Left ventricle myocardium inferior (tissue), 1 donor: ENCODE data around the gene VPS41. TPM values are rescaled to one million over a fixed set of nuclear protein-coding genes. Genes with fewer than 3 reads are reported as not detected.

ENCODE experiments used
- DNase-seq: peaks from one replicate; pipeline ENCODE4 v3.0.0-alpha.2; 2020
- H3K27ac ChIP-seq: fragments of 200-600 bp; replicated peaks from 2 replicates; pipeline ENCODE4 v1.8.0; 2021
- H3K27me3 ChIP-seq: fragments of 200-600 bp; 2 replicates; pipeline ENCODE4 v1.8.0; 2021; ENCODE audit warnings: low read depth
- H3K36me3 ChIP-seq: fragments of 200-600 bp; 2 replicates; pipeline ENCODE4 v1.8.0; 2021
- H3K4me1 ChIP-seq: fragments of 200-600 bp; 2 replicates; pipeline ENCODE4 v1.8.0; 2021
- H3K4me3 ChIP-seq: fragments of 200-600 bp; 2 replicates; pipeline ENCODE4 v1.8.0; 2021; ENCODE audit warnings: mild to moderate bottlenecking, moderate library complexity
- H3K9me3 ChIP-seq: fragments of 200-600 bp; replicated peaks from 2 replicates; pipeline ENCODE4 v1.8.0; 2021
- intact Hi-C: fragments of 100-400 bp; cut with micrococcal nuclease; formaldehyde crosslinking; loops from one replicate; pipeline ENCODE4 v1.11.0; 2022
- total RNA-seq: library from RNA; stranded (reverse); fragmentation: NEBNext Ultra II Directional; extraction: Animal tissue kit (Norgen Biotek cat#: 25700); gene quantifications from one replicate; pipeline ENCODE4 v1.2.1, GENCODE V29; 2021
- TF ChIP-seq, protein P1 (sequence below): fragments of 200-600 bp; IDR thresholded peaks from 2 replicates; pipeline ENCODE4 v1.8.0; 2021; ENCODE audit warnings: antibody characterized with exemption, mild to moderate bottlenecking, borderline replicate concordance
- donor health status: DM: no; HTN: yes; CAD: no; lungs with severe emphysema.

VPS41 gene
- total RNA-seq, 1 donor from 2014 or later, result 43.7 TPM

GRCh38 chr7:38817526-38817925, 91.5 kb downstream of the VPS41 start:
- intact Hi-C loops, result no loop called here
- H3K4me1 ChIP-seq, result no peaks in the 10 kb centered on the region
- TF ChIP-seq, protein P1, sequence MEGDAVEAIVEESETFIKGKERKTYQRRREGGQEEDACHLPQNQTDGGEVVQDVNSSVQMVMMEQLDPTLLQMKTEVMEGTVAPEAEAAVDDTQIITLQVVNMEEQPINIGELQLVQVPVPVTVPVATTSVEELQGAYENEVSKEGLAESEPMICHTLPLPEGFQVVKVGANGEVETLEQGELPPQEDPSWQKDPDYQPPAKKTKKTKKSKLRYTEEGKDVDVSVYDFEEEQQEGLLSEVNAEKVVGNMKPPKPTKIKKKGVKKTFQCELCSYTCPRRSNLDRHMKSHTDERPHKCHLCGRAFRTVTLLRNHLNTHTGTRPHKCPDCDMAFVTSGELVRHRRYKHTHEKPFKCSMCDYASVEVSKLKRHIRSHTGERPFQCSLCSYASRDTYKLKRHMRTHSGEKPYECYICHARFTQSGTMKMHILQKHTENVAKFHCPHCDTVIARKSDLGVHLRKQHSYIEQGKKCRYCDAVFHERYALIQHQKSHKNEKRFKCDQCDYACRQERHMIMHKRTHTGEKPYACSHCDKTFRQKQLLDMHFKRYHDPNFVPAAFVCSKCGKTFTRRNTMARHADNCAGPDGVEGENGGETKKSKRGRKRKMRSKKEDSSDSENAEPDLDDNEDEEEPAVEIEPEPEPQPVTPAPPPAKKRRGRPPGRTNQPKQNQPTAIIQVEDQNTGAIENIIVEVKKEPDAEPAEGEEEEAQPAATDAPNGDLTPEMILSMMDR, result no peak
- H3K27me3 ChIP-seq, result no peaks in the 10 kb centered on the region
- H3K36me3 ChIP-seq, result peaks cover 31% of the 10 kb centered on the region
- no peaks in the 10 kb centered on the region for H3K9me3 ChIP-seq
- H3K27ac ChIP-seq, result no peak overlapping the region
- no peak overlapping the region for H3K4me3 ChIP-seq
- DNase-seq, result no peak

GRCh38 chr7:38813768-38814167, 95.2 kb downstream of the VPS41 start:
- no peak overlapping the region for H3K27ac ChIP-seq
- H3K9me3 ChIP-seq, result no peaks in the 10 kb centered on the region
- no peaks in the 10 kb centered on the region for H3K4me1 ChIP-seq
- TF ChIP-seq, protein P1, result no peak
- intact Hi-C loops, result no loop called here
- H3K27me3 ChIP-seq, result no peaks in the 10 kb centered on the region
- DNase-seq, result no peak
- H3K4me3 ChIP-seq, result no peak overlapping the region
- H3K36me3 ChIP-seq, result peaks cover 28% of the 10 kb centered on the region

GRCh38 chr7:38806912-38807311, 102.1 kb downstream of the VPS41 start:
- no peaks in the 10 kb centered on the region for H3K27me3 ChIP-seq
- H3K4me3 ChIP-seq, result no peak overlapping the region
- no peaks in the 10 kb centered on the region for H3K9me3 ChIP-seq
- H3K4me1 ChIP-seq, result no peaks in the 10 kb centered on the region
- no peaks in the 10 kb centered on the region for H3K36me3 ChIP-seq
- TF ChIP-seq, protein P1, result no peak
- no peak for DNase-seq
- intact Hi-C loops, result no loop called here
- H3K27ac ChIP-seq, result no peak overlapping the region

GRCh38 chr7:38801786-38802185, 107.2 kb downstream of the VPS41 start:
- intact Hi-C loops, result no loop called here
- DNase-seq, result no peak
- Histone ChIP-seq H3K27ac (no peak overlapping the region), H3K9me3 (no peaks in the 10 kb centered on the region), H3K36me3 (no peaks in the 10 kb centered on the region), H3K27me3 (no peaks in the 10 kb centered on the region), H3K4me3 (no peak overlapping the region), H3K4me1 (no peaks in the 10 kb centered on the region)
- TF ChIP-seq, protein P1, result no peak

DNA sequence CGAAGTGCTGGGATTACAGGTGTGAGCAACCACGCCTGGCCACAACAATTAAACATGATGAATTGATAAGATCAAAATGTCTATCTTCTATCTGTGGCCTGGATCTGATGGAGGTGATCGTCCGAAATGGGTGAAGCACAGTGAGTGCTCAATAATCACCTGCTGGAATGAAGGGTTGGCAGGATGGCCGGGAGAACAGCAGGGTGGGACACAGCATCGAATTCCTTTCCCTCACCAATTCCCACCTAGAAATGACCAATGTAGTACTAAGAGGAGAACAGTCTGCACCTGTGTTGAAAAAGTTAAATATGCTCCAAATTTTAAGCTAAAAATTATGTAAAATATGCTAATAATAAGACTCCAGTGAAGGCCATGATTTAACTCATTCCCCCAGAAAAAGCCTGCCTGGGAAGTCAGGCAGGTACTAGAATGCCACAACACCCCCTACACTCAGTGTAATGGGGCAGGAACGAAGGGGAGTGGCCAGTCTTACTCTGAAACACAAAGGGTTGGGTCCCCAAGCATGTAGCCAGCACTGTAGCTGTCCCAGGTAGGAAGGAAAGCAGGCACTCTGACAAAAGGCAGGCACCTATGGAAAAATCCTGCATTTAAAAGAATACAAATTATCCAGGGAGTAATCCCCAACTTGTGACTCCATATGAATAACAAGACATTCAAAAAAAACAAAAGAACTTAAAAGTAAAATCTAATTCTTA, 110.3 kb downstream of the VPS41 start:
- TF ChIP-seq, protein P1, result no peak
- DNase-seq, result no peak
- no peak overlapping the region for H3K4me3 ChIP-seq
- no peaks in the 10 kb centered on the region for H3K27me3 ChIP-seq
- H3K36me3 ChIP-seq, result peaks cover 16% of the 10 kb centered on the region
- no peak overlapping the region for H3K27ac ChIP-seq
- H3K4me1 ChIP-seq, result no peaks in the 10 kb centered on the region
- H3K9me3 ChIP-seq, result no peaks in the 10 kb centered on the region
- intact Hi-C loops, result loop anchor here (5.0 kb wide), 1 partner anchor 719 kb away; no protein-coding TSS in a partner anchor
